Neural cell (in vitro differentiated cells): Measurements from ENCODE around the gene WIF1. TPM values are rescaled to one million over a fixed set of nuclear protein-coding genes. Genes with fewer than 3 reads are reported as not detected.

Experiments
- H2AFZ ChIP-seq: fragments of 200-600, 300-800 bp; sonication (generic), shearing (Covaris generic); 2 replicates; pipeline ENCODE4 v1.6.0; 2014; ENCODE audit warnings: low read depth, mild to moderate bottlenecking, antibody characterized with exemption, low read length, moderate library complexity
- H3F3A ChIP-seq: fragments of 200-600 bp; shearing (Covaris generic); 2 replicates; pipeline ENCODE4 v1.6.1; 2016; ENCODE audit warnings: mild to moderate bottlenecking, moderate library complexity, mixed read lengths, antibody characterized with exemption, low read length; ENCODE audit not compliant: insufficient read depth, poor library complexity, severe bottlenecking
- H3K27ac ChIP-seq: fragments of 200-600, 300-800 bp; sonication (generic), shearing (Covaris generic); 2 replicates; pipeline ENCODE4 v1.5.1; 2014; ENCODE audit warnings: mild to moderate bottlenecking, low read length, moderate library complexity
- H3K27me3 ChIP-seq: fragments of 300-800, 200-600 bp; sonication (generic), shearing (Covaris generic); 2 replicates; pipeline ENCODE4 v1.6.0; 2014; ENCODE audit warnings: mild to moderate bottlenecking, low read depth, low read length, moderate library complexity; ENCODE audit not compliant: insufficient read depth
- H3K36me3 ChIP-seq: fragments of 300-800, 200-600 bp; sonication (generic), shearing (Covaris generic); 2 replicates; pipeline ENCODE4 v1.5.1; 2014; ENCODE audit warnings: mild to moderate bottlenecking, antibody characterized with exemption, low read length, moderate library complexity; ENCODE audit not compliant: insufficient read depth
- H3K4me2 ChIP-seq: fragments of 300-800, 200-600 bp; sonication (generic), shearing (Covaris generic); 2 replicates; pipeline ENCODE4 v1.6.0; 2014; ENCODE audit warnings: mild to moderate bottlenecking, low read length
- H3K4me3 ChIP-seq: fragments of 300-800, 200-600 bp; sonication (generic), shearing (Covaris generic); 2 replicates; pipeline ENCODE4 v1.5.1; 2014; ENCODE audit warnings: mild to moderate bottlenecking, low read length, moderate library complexity
- H3K79me2 ChIP-seq: fragments of 200-600 bp; shearing (Covaris generic); replicated peaks from 2 replicates; pipeline ENCODE4 v1.6.0; 2014; ENCODE audit warnings: mild to moderate bottlenecking, low read length, moderate library complexity; ENCODE audit not compliant: insufficient read depth
- H3K9ac ChIP-seq: fragments of 300-800, 200-600 bp; sonication (generic), shearing (Covaris generic); 2 replicates; pipeline ENCODE4 v1.6.1; 2016; ENCODE audit warnings: mild to moderate bottlenecking, low read length, mixed read lengths
- H3K9me2 ChIP-seq: fragments of 200-600 bp; shearing (Covaris generic); 2 replicates; pipeline ENCODE4 v1.6.1; 2016; ENCODE audit warnings: mild to moderate bottlenecking, low read length, mixed read lengths; ENCODE audit not compliant: insufficient read depth
- H3K9me3 ChIP-seq: fragments of 200-600, 300-800 bp; sonication (generic), shearing (Covaris generic); 2 replicates; pipeline ENCODE4 v1.6.1; 2016; ENCODE audit warnings: mild to moderate bottlenecking, mixed run types, low read length, moderate library complexity, mixed read lengths
- H4K20me1 ChIP-seq: fragments of 200-600 bp; shearing (Covaris generic); 2 replicates; pipeline ENCODE4 v1.6.1; 2016; ENCODE audit warnings: mild to moderate bottlenecking, mixed run types; ENCODE audit not compliant: insufficient read depth
- EP300 ChIP-seq: fragments of 450-650 bp; conservative IDR thresholded peaks from 2 replicates; pipeline ENCODE4 v1.6.1; 2014; ENCODE audit warnings: antibody characterized with exemption, mild to moderate bottlenecking, moderate library complexity; ENCODE audit not compliant: poor library complexity, severe bottlenecking
- EZH2 ChIP-seq: fragments of 200-600, 300-800 bp; shearing (Covaris generic), sonication (generic); IDR thresholded peaks from 2 replicates; pipeline ENCODE4 v1.6.1; 2014; ENCODE audit warnings: antibody characterized with exemption, low read length, borderline replicate concordance, mild to moderate bottlenecking; ENCODE audit not compliant: insufficient read depth, poor library complexity, severe bottlenecking
- MXI1 ChIP-seq: fragments of 450-650 bp; conservative IDR thresholded peaks from 2 replicates; pipeline ENCODE4 v1.6.1; 2014; ENCODE audit warnings: antibody characterized with exemption, mild to moderate bottlenecking; ENCODE audit not compliant: poor library complexity, severe bottlenecking
- POLR2AphosphoS5 ChIP-seq: IDR thresholded peaks from 2 replicates; pipeline ENCODE4 v1.6.1; 2012
- RAD21 ChIP-seq: fragments of 450-650 bp; conservative IDR thresholded peaks from 2 replicates; pipeline ENCODE4 v1.6.1; 2014; ENCODE audit warnings: antibody characterized with exemption, mild to moderate bottlenecking, moderate library complexity
- SMC3 ChIP-seq: fragments of 450-650 bp; conservative IDR thresholded peaks from 2 replicates; pipeline ENCODE4 v1.6.1; 2014; ENCODE audit warnings: antibody characterized with exemption, mild to moderate bottlenecking, moderate library complexity; ENCODE audit not compliant: poor library complexity
- TAF1 ChIP-seq: IDR thresholded peaks from 2 replicates; pipeline ENCODE4 v1.6.1; 2012; ENCODE audit warnings: low read depth
- polyA plus RNA-seq: library from polyadenylated mRNA; depleted of rRNA; stranded (reverse); fragments of >200 nt; gene quantifications from 2 replicates; pipeline ENCODE4 v1.2.3, GENCODE V29; 2014
- TF ChIP-seq, protein P1 (sequence below): IDR thresholded peaks from 2 replicates; pipeline ENCODE4 v1.6.1; 2012; ENCODE audit warnings: borderline replicate concordance
- TF ChIP-seq, protein P2 (sequence below): fragments of 450-650 bp; IDR thresholded peaks from 2 replicates; pipeline ENCODE4 v1.5.1; 2014; ENCODE audit warnings: antibody characterized with exemption, mild to moderate bottlenecking, moderate library complexity; ENCODE audit not compliant: poor library complexity, severe bottlenecking

WIF1 gene
- polyA plus RNA-seq, 1 donor from 2014 or later, result 0.77 TPM

GRCh38 chr12:65082406-65082805 is 38.7 kb downstream of the WIF1 start:
- Histone ChIP-seq H4K20me1 (no peaks in the 10 kb centered on the region), H2AFZ (no peak overlapping the region), H3K9me3 (no peaks in the 10 kb centered on the region), H3K9me2 (no peaks in the 10 kb centered on the region), H3K36me3 (no peaks in the 10 kb centered on the region), H3K9ac (no peak overlapping the region), H3K4me2 (no peak overlapping the region), H3K27me3 (no peaks in the 10 kb centered on the region), H3F3A (no peaks in the 10 kb centered on the region), H3K27ac (no peak overlapping the region), H3K4me3 (no peak overlapping the region), H3K79me2 (no peaks in the 10 kb centered on the region)
- TF ChIP-seq RAD21, result no peak
- TF ChIP-seq TAF1, result no peak

DNA sequence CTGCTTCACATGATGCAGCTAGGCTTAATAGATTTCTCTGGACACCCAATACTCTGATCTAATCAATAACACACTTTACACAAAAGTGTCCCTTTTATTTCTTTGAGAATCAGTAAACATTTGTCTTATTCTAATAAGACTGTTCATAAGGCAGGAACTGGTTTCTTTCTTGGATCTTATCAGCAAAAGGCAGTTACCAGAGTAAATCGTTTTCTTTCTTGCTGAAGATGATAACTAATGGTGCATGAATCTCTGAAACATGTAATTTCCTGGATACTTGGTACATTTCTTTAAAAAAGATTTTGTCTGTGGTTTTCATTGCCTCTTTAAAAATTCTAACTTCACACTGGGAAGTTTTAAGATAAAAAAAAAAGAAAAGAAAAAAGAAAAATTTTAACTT is 39.6 kb downstream of the WIF1 start:
- Histone ChIP-seq H4K20me1 (no peaks in the 10 kb centered on the region), H3K4me3 (no peak overlapping the region), H3F3A (no peaks in the 10 kb centered on the region), H3K79me2 (no peaks in the 10 kb centered on the region), H2AFZ (no peak overlapping the region), H3K36me3 (no peaks in the 10 kb centered on the region), H3K9ac (no peak overlapping the region), H3K27ac (no peak overlapping the region), H3K4me2 (no peak overlapping the region), H3K9me3 (no peaks in the 10 kb centered on the region), H3K27me3 (no peaks in the 10 kb centered on the region), H3K9me2 (no peaks in the 10 kb centered on the region)
- TF ChIP-seq POLR2AphosphoS5 (no peak), SMC3 (no peak), RAD21 (no peak), MXI1 (no peak), TAF1 (no peak)
- TF ChIP-seq, protein P1, sequence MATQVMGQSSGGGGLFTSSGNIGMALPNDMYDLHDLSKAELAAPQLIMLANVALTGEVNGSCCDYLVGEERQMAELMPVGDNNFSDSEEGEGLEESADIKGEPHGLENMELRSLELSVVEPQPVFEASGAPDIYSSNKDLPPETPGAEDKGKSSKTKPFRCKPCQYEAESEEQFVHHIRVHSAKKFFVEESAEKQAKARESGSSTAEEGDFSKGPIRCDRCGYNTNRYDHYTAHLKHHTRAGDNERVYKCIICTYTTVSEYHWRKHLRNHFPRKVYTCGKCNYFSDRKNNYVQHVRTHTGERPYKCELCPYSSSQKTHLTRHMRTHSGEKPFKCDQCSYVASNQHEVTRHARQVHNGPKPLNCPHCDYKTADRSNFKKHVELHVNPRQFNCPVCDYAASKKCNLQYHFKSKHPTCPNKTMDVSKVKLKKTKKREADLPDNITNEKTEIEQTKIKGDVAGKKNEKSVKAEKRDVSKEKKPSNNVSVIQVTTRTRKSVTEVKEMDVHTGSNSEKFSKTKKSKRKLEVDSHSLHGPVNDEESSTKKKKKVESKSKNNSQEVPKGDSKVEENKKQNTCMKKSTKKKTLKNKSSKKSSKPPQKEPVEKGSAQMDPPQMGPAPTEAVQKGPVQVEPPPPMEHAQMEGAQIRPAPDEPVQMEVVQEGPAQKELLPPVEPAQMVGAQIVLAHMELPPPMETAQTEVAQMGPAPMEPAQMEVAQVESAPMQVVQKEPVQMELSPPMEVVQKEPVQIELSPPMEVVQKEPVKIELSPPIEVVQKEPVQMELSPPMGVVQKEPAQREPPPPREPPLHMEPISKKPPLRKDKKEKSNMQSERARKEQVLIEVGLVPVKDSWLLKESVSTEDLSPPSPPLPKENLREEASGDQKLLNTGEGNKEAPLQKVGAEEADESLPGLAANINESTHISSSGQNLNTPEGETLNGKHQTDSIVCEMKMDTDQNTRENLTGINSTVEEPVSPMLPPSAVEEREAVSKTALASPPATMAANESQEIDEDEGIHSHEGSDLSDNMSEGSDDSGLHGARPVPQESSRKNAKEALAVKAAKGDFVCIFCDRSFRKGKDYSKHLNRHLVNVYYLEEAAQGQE, result no peak

DNA sequence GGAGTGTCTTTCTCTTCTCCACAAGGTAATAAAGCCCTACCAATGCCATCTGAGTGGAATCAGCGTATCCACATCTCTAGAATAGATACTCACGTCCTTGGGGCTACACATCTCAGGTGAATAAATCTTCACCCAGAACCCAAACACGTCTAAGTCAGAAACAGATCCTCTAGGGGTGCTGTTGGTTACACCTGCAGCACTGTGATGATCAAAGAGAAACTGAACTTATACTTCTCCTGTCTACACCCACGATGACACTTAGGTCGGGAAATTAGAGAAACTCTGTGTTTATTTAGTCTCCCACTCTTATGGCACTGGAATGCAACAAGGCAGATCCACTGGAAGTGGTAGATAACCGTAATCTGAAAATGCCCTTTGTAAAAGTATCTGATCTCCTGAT is 46.2 kb downstream of the WIF1 start:
- no peak overlapping the region for H3K4me3 ChIP-seq
- H3K9me2 ChIP-seq, result no peaks in the 10 kb centered on the region
- H3K27ac ChIP-seq, result no peak overlapping the region
- no peak overlapping the region for H3K4me2 ChIP-seq
- TF ChIP-seq, protein P1, result no peak
- TF ChIP-seq POLR2AphosphoS5 (no peak), MXI1 (no peak), TAF1 (no peak), RAD21 (no peak), EP300 (no peak), EZH2 (no peak), SMC3 (no peak)
- TF ChIP-seq, protein P2, sequence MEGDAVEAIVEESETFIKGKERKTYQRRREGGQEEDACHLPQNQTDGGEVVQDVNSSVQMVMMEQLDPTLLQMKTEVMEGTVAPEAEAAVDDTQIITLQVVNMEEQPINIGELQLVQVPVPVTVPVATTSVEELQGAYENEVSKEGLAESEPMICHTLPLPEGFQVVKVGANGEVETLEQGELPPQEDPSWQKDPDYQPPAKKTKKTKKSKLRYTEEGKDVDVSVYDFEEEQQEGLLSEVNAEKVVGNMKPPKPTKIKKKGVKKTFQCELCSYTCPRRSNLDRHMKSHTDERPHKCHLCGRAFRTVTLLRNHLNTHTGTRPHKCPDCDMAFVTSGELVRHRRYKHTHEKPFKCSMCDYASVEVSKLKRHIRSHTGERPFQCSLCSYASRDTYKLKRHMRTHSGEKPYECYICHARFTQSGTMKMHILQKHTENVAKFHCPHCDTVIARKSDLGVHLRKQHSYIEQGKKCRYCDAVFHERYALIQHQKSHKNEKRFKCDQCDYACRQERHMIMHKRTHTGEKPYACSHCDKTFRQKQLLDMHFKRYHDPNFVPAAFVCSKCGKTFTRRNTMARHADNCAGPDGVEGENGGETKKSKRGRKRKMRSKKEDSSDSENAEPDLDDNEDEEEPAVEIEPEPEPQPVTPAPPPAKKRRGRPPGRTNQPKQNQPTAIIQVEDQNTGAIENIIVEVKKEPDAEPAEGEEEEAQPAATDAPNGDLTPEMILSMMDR, result no peak
- H3F3A ChIP-seq, result no peaks in the 10 kb centered on the region
- H3K36me3 ChIP-seq, result no peaks in the 10 kb centered on the region
- no peaks in the 10 kb centered on the region for H3K79me2 ChIP-seq
- no peak overlapping the region for H3K9ac ChIP-seq
- H2AFZ ChIP-seq, result no peak overlapping the region
- no peaks in the 10 kb centered on the region for H4K20me1 ChIP-seq
- H3K27me3 ChIP-seq, result no peaks in the 10 kb centered on the region
- H3K9me3 ChIP-seq, result no peaks in the 10 kb centered on the region
